HEK293 (cell line): ENCODE results near the gene PRDM5.

Experiments
- HOXA7 ChIP-seq: sonication (generic); formaldehyde crosslinking; IDR thresholded peaks from 2 replicates; pipeline ENCODE4 v1.8.1; 2022; ENCODE audit warnings: missing genetic modification reagents, borderline replicate concordance
- HOXD13 ChIP-seq: sonication (generic); formaldehyde crosslinking; IDR thresholded peaks from 2 replicates; pipeline ENCODE4 v1.8.0; 2022; ENCODE audit warnings: missing genetic modification reagents, borderline replicate concordance
- IKZF3 ChIP-seq: fragments of 450-650 bp; IDR thresholded peaks from 2 replicates; pipeline ENCODE4 v1.5.0; 2018; ENCODE audit warnings: missing biosample characterization, mild to moderate bottlenecking, missing genetic modification characterization, moderate library complexity
- KLF16 ChIP-seq: fragments of 450-650 bp; formaldehyde crosslinking; IDR thresholded peaks from 2 replicates; pipeline ENCODE4 v1.5.1; 2017; ENCODE audit warnings: missing biosample characterization, missing genetic modification characterization
- SP7 ChIP-seq: fragments of 450-650 bp; formaldehyde crosslinking; IDR thresholded peaks from 2 replicates; pipeline ENCODE4 v1.5.1; 2016; ENCODE audit warnings: missing biosample characterization, missing genetic modification characterization
- ZNF132 ChIP-seq: fragments of 450-650 bp; formaldehyde crosslinking; IDR thresholded peaks from 2 replicates; pipeline ENCODE4 v1.5.1; 2017; ENCODE audit warnings: missing biosample characterization, missing genetic modification characterization, borderline replicate concordance
- ZNF174 ChIP-seq: fragments of 450-650 bp; formaldehyde crosslinking; IDR thresholded peaks from 2 replicates; pipeline ENCODE4 v1.5.0; 2017; ENCODE audit warnings: missing biosample characterization, mild to moderate bottlenecking, missing genetic modification characterization
- ZNF248 ChIP-seq: fragments of 450-650 bp; formaldehyde crosslinking; IDR thresholded peaks from 2 replicates; pipeline ENCODE4 v1.5.1; 2017; ENCODE audit warnings: missing biosample characterization, missing genetic modification characterization
- ZNF366 ChIP-seq: fragments of 450-650 bp; formaldehyde crosslinking; conservative IDR thresholded peaks from 2 replicates; pipeline ENCODE4 v1.5.1; 2016; ENCODE audit warnings: missing biosample characterization, missing genetic modification characterization
- TF ChIP-seq, protein P1 (sequence below): fragments of 450-650 bp; formaldehyde crosslinking; IDR thresholded peaks from 2 replicates; pipeline ENCODE4 v1.5.1; 2016; ENCODE audit warnings: missing biosample characterization, missing genetic modification characterization, low read depth
- TF ChIP-seq, protein P2 (sequence below): fragments of 450-650 bp; formaldehyde crosslinking; conservative IDR thresholded peaks from 2 replicates; pipeline ENCODE4 v1.5.1; 2016; ENCODE audit warnings: low read depth, missing biosample characterization, missing genetic modification characterization
- TF ChIP-seq, protein P3 (sequence below): fragments of 450-650 bp; formaldehyde crosslinking; IDR thresholded peaks from 2 replicates; pipeline ENCODE4 v1.5.0; 2017; ENCODE audit warnings: missing biosample characterization, missing genetic modification characterization, borderline replicate concordance
- TF ChIP-seq, protein P4 (sequence below): fragments of 450-650 bp; formaldehyde crosslinking; IDR thresholded peaks from 2 replicates; pipeline ENCODE4 v1.5.1; 2017; ENCODE audit warnings: missing biosample characterization, mild to moderate bottlenecking, missing genetic modification characterization, moderate library complexity
- TF ChIP-seq, protein P5 (sequence below): fragments of 450-650 bp; formaldehyde crosslinking; IDR thresholded peaks from 2 replicates; pipeline ENCODE4 v1.5.1; 2016; ENCODE audit warnings: missing biosample characterization, missing genetic modification characterization
- TF ChIP-seq, protein P6 (sequence below): sonication (generic); formaldehyde crosslinking; IDR thresholded peaks from 2 replicates; pipeline ENCODE4 v1.8.1; 2022; ENCODE audit warnings: mild to moderate bottlenecking, moderate library complexity, missing genetic modification reagents

The PRDM5 gene

DNA sequence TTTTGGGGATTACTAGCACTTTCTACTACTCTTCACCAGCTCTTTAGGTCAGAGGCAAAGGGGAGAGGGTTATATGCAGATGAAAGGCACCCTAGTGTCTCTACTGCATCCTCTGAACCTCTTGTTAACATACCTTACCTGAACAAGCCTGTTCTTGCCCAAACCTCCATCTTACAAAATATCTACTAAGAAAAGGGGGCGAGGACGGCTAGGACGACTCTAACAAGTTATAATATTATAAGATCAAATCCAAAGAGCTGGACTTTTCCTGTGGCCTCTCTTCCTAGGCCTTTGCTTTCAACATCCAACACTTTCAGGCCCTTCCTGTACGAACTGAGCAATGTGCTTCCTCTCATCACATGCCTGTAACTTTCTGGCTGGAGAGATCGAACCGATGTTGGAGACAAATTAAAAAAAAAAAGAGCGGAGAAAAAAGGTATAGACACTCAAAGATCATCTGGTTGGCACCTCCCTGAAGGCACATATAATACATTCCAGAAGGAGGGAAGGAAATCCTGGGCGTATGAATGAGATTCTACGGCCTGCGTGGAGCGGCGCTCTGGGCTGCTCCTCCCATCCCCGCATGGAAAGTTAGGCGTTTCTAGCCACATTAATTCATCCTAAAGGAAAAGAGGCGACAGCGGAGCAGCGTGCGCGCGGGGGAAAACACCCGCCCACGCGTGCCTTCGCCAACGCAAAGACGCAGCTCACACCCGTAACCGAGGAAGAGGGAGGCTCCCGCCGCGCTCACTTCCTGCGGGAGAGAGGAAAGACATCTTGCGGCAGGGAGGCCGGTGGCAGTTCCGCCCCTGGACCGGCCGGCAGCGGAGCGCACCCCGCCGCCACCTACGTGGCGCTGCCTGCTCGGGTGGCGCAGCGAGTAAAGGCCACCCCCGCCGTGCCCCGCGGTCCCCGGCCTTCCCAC is 808 bp downstream of the PRDM5 start (continued):
- TF ChIP-seq IKZF3 (tag by site-specific recombination) (peak; percentile 78), ZNF366 (tag by site-specific recombination) (peak; percentile 69), KLF16 (tag by site-specific recombination) (peak; percentile 48; the same call in 1 of the 2 replicates), SP7 (tag by site-specific recombination) (peak; percentile 43; the same call in 1 of the 2 replicates), ZNF248 (tag by site-specific recombination) (no peak), HOXA7 (CRISPR knock-in tag) (no peak), HOXD13 (CRISPR knock-in tag) (no peak), ZNF132 (tag by site-specific recombination) (no peak), ZNF174 (tag by site-specific recombination) (no peak)
- TF ChIP-seq, protein P1, sequence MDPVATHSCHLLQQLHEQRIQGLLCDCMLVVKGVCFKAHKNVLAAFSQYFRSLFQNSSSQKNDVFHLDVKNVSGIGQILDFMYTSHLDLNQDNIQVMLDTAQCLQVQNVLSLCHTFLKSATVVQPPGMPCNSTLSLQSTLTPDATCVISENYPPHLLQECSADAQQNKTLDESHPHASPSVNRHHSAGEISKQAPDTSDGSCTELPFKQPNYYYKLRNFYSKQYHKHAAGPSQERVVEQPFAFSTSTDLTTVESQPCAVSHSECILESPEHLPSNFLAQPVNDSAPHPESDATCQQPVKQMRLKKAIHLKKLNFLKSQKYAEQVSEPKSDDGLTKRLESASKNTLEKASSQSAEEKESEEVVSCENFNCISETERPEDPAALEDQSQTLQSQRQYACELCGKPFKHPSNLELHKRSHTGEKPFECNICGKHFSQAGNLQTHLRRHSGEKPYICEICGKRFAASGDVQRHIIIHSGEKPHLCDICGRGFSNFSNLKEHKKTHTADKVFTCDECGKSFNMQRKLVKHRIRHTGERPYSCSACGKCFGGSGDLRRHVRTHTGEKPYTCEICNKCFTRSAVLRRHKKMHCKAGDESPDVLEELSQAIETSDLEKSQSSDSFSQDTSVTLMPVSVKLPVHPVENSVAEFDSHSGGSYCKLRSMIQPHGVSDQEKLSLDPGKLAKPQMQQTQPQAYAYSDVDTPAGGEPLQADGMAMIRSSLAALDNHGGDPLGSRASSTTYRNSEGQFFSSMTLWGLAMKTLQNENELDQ (tag by site-specific recombination), result no peak
- TF ChIP-seq, protein P2, sequence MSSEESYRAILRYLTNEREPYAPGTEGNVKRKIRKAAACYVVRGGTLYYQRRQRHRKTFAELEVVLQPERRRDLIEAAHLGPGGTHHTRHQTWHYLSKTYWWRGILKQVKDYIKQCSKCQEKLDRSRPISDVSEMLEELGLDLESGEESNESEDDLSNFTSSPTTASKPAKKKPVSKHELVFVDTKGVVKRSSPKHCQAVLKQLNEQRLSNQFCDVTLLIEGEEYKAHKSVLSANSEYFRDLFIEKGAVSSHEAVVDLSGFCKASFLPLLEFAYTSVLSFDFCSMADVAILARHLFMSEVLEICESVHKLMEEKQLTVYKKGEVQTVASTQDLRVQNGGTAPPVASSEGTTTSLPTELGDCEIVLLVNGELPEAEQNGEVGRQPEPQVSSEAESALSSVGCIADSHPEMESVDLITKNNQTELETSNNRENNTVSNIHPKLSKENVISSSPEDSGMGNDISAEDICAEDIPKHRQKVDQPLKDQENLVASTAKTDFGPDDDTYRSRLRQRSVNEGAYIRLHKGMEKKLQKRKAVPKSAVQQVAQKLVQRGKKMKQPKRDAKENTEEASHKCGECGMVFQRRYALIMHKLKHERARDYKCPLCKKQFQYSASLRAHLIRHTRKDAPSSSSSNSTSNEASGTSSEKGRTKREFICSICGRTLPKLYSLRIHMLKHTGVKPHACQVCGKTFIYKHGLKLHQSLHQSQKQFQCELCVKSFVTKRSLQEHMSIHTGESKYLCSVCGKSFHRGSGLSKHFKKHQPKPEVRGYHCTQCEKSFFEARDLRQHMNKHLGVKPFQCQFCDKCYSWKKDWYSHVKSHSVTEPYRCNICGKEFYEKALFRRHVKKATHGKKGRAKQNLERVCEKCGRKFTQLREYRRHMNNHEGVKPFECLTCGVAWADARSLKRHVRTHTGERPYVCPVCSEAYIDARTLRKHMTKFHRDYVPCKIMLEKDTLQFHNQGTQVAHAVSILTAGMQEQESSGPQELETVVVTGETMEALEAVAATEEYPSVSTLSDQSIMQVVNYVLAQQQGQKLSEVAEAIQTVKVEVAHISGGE, result peak; percentile 46; the same call in 1 of the 2 replicates
- TF ChIP-seq, protein P3, sequence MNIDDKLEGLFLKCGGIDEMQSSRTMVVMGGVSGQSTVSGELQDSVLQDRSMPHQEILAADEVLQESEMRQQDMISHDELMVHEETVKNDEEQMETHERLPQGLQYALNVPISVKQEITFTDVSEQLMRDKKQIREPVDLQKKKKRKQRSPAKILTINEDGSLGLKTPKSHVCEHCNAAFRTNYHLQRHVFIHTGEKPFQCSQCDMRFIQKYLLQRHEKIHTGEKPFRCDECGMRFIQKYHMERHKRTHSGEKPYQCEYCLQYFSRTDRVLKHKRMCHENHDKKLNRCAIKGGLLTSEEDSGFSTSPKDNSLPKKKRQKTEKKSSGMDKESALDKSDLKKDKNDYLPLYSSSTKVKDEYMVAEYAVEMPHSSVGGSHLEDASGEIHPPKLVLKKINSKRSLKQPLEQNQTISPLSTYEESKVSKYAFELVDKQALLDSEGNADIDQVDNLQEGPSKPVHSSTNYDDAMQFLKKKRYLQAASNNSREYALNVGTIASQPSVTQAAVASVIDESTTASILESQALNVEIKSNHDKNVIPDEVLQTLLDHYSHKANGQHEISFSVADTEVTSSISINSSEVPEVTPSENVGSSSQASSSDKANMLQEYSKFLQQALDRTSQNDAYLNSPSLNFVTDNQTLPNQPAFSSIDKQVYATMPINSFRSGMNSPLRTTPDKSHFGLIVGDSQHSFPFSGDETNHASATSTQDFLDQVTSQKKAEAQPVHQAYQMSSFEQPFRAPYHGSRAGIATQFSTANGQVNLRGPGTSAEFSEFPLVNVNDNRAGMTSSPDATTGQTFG (tag by site-specific recombination), result no peak
- TF ChIP-seq, protein P4, sequence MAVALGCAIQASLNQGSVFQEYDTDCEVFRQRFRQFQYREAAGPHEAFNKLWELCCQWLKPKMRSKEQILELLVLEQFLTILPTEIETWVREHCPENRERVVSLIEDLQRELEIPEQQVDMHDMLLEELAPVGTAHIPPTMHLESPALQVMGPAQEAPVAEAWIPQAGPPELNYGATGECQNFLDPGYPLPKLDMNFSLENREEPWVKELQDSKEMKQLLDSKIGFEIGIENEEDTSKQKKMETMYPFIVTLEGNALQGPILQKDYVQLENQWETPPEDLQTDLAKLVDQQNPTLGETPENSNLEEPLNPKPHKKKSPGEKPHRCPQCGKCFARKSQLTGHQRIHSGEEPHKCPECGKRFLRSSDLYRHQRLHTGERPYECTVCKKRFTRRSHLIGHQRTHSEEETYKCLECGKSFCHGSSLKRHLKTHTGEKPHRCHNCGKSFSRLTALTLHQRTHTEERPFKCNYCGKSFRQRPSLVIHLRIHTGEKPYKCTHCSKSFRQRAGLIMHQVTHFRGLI (tag by site-specific recombination), result no peak
- TF ChIP-seq, protein P5, sequence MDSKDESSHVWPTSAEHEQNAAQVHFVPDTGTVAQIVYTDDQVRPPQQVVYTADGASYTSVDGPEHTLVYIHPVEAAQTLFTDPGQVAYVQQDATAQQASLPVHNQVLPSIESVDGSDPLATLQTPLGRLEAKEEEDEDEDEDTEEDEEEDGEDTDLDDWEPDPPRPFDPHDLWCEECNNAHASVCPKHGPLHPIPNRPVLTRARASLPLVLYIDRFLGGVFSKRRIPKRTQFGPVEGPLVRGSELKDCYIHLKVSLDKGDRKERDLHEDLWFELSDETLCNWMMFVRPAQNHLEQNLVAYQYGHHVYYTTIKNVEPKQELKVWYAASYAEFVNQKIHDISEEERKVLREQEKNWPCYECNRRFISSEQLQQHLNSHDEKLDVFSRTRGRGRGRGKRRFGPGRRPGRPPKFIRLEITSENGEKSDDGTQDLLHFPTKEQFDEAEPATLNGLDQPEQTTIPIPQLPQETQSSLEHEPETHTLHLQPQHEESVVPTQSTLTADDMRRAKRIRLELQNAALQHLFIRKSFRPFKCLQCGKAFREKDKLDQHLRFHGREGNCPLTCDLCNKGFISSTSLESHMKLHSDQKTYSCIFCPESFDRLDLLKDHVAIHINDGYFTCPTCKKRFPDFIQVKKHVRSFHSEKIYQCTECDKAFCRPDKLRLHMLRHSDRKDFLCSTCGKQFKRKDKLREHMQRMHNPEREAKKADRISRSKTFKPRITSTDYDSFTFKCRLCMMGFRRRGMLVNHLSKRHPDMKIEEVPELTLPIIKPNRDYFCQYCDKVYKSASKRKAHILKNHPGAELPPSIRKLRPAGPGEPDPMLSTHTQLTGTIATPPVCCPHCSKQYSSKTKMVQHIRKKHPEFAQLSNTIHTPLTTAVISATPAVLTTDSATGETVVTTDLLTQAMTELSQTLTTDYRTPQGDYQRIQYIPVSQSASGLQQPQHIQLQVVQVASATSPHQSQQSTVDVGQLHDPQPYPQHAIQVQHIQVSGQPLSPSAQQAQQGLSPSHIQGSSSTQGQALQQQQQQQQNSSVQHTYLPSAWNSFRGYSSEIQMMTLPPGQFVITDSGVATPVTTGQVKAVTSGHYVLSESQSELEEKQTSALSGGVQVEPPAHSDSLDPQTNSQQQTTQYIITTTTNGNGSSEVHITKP (tag by site-specific recombination), result peak; percentile 74
- TF ChIP-seq, protein P6, sequence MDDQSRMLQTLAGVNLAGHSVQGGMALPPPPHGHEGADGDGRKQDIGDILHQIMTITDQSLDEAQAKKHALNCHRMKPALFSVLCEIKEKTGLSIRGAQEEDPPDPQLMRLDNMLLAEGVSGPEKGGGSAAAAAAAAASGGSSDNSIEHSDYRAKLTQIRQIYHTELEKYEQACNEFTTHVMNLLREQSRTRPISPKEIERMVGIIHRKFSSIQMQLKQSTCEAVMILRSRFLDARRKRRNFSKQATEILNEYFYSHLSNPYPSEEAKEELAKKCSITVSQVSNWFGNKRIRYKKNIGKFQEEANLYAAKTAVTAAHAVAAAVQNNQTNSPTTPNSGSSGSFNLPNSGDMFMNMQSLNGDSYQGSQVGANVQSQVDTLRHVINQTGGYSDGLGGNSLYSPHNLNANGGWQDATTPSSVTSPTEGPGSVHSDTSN, result 0 out of 2 replicates have a peak, but pooled peaks have one; percentile 46
